ENCODE results near the gene ADH4.
"Not testable (repeated sequence)": the region's sequence is repeated elsewhere in the genome, so short reads cannot be mapped to it uniquely, and the experiment has no call there.

ADH4 gene

GRCh38 chr4:99102634-99103033, 41.5 kb downstream of the ADH4 start:
- H3K36me3 Mint-ChIP-seq = no peaks in the 10 kb centered on the region
- no peaks in the 10 kb centered on the region for H3K9me3 Mint-ChIP-seq
- no peak overlapping the region for H3K27ac Mint-ChIP-seq
- no peaks in the 10 kb centered on the region for H3K4me1 Mint-ChIP-seq
- H3K27me3 Mint-ChIP-seq = no peaks in the 10 kb centered on the region
- H3K4me3 Mint-ChIP-seq = no peak overlapping the region

GRCh38 chr4:99100876-99101275, 43.2 kb downstream of the ADH4 start:
- Mint-ChIP-seq H3K9me3 (no peaks in the 10 kb centered on the region), H3K4me3 (no peak overlapping the region), H3K4me1 (no peaks in the 10 kb centered on the region), H3K27me3 (peaks cover 1% of the 10 kb centered on the region), H3K36me3 (peaks cover 4% of the 10 kb centered on the region), H3K27ac (no peak overlapping the region)

- not testable (repeated sequence) for H3K27me3 Mint-ChIP-seq, H3K4me1 Mint-ChIP-seq, H3K4me3 Mint-ChIP-seq, H3K9me3 Mint-ChIP-seq, H3K27ac Mint-ChIP-seq, H3K36me3 Mint-ChIP-seq
Measured at GRCh38 chr4:99099814-99100213, 44.3 kb downstream of the ADH4 start.

- Mint-ChIP-seq H3K4me1 (no peaks in the 10 kb centered on the region), H3K27ac (no peak overlapping the region), H3K27me3 (peaks cover 1% of the 10 kb centered on the region), H3K4me3 (no peak overlapping the region), H3K9me3 (no peaks in the 10 kb centered on the region), H3K36me3 (peaks cover 4% of the 10 kb centered on the region)
Measured at GRCh38 chr4:99099311-99099710, 44.8 kb downstream of the ADH4 start.

GRCh38 chr4:99091841-99092240, 52.3 kb downstream of the ADH4 start:
- not testable (repeated sequence) for H3K4me3 Mint-ChIP-seq, H3K27me3 Mint-ChIP-seq, H3K9me3 Mint-ChIP-seq, H3K27ac Mint-ChIP-seq, H3K36me3 Mint-ChIP-seq
- H3K4me1 Mint-ChIP-seq = peaks cover 36% of the 10 kb centered on the region

- Mint-ChIP-seq H3K27ac (no peak overlapping the region), H3K4me3 (no peak overlapping the region), H3K4me1 (peaks cover 42% of the 10 kb centered on the region)
Measured at GRCh38 chr4:99091216-99091575, 52.9 kb downstream of the ADH4 start.

GRCh38 chr4:99090481-99091215, 53.4 kb downstream of the ADH4 start:
- H3K9me3 Mint-ChIP-seq = no peaks in the 10 kb centered on the region
- peaks cover 7% of the 10 kb centered on the region for H3K36me3 Mint-ChIP-seq
- peak overlapping the region; percentile 66 for H3K27ac Mint-ChIP-seq
- peak overlapping the region; percentile 71 for H3K4me3 Mint-ChIP-seq
- peaks cover 45% of the 10 kb centered on the region for H3K4me1 Mint-ChIP-seq
- H3K27me3 Mint-ChIP-seq = no peaks in the 10 kb centered on the region

More at GRCh38 chr4:99091216-99091575, 52.9 kb downstream of the ADH4 start:
- Mint-ChIP-seq H3K9me3 (no peaks in the 10 kb centered on the region), H3K27me3 (no peaks in the 10 kb centered on the region), H3K36me3 (peaks cover 6% of the 10 kb centered on the region)

GRCh38 chr4:99088481-99089365, 55.4 kb downstream of the ADH4 start, which contains the start of gene ADH5:
Gene ADH5 (minus strand): TSS chr4:99088788. CDS start chr4:99088700, 88 bp downstream.
- no peaks in the 10 kb centered on the region for H3K27me3 Mint-ChIP-seq
- H3K4me3 Mint-ChIP-seq = peak within 1 kb of the TSS; percentile 98
- H3K36me3 Mint-ChIP-seq = peaks cover 9% of the 10 kb centered on the region
- peak within 1 kb of the TSS; percentile 99 for H3K27ac Mint-ChIP-seq
- peaks cover 60% of the 10 kb centered on the region for H3K4me1 Mint-ChIP-seq
- H3K9me3 Mint-ChIP-seq = no peaks in the 10 kb centered on the region

- H3K9me3 Mint-ChIP-seq = no peaks in the 10 kb centered on the region
- H3K27ac Mint-ChIP-seq = peak overlapping the region; percentile 88
- H3K4me1 Mint-ChIP-seq = peaks cover 61% of the 10 kb centered on the region
- H3K4me3 Mint-ChIP-seq = peak overlapping the region; percentile 98
- H3K36me3 Mint-ChIP-seq = peaks cover 9% of the 10 kb centered on the region
- H3K27me3 Mint-ChIP-seq = no peaks in the 10 kb centered on the region
Measured at GRCh38 chr4:99088023-99088449, 56.1 kb downstream of the ADH4 start.

GRCh38 chr4:99084595-99084994, 59.5 kb downstream of the ADH4 start:
- Mint-ChIP-seq H3K9me3 (no peaks in the 10 kb centered on the region), H3K27me3 (no peaks in the 10 kb centered on the region), H3K4me3 (no peak overlapping the region), H3K4me1 (peaks cover 46% of the 10 kb centered on the region), H3K27ac (no peak overlapping the region), H3K36me3 (peaks cover 10% of the 10 kb centered on the region)

- no peak overlapping the region for H3K27ac Mint-ChIP-seq
- H3K9me3 Mint-ChIP-seq = no peaks in the 10 kb centered on the region
- peaks cover 36% of the 10 kb centered on the region for H3K4me1 Mint-ChIP-seq
- no peaks in the 10 kb centered on the region for H3K27me3 Mint-ChIP-seq
- no peak overlapping the region for H3K4me3 Mint-ChIP-seq
- peaks cover 14% of the 10 kb centered on the region for H3K36me3 Mint-ChIP-seq
Measured at GRCh38 chr4:99082192-99082591, 61.9 kb downstream of the ADH4 start.

- not testable (repeated sequence) for H3K27me3 Mint-ChIP-seq, H3K9me3 Mint-ChIP-seq, H3K27ac Mint-ChIP-seq, H3K4me3 Mint-ChIP-seq
- Mint-ChIP-seq H3K36me3 (peaks cover 14% of the 10 kb centered on the region), H3K4me1 (peaks cover 26% of the 10 kb centered on the region)
Measured at GRCh38 chr4:99080869-99081268, 63.2 kb downstream of the ADH4 start.

- peaks cover 16% of the 10 kb centered on the region for H3K4me1 Mint-ChIP-seq
- no peaks in the 10 kb centered on the region for H3K9me3 Mint-ChIP-seq
- no peak overlapping the region for H3K4me3 Mint-ChIP-seq
- H3K36me3 Mint-ChIP-seq = peaks cover 11% of the 10 kb centered on the region
- no peaks in the 10 kb centered on the region for H3K27me3 Mint-ChIP-seq
- peak overlapping the region; percentile 82 for H3K27ac Mint-ChIP-seq
Measured at GRCh38 chr4:99079625-99080295, 64.3 kb downstream of the ADH4 start.

- no peak overlapping the region for H3K27ac Mint-ChIP-seq
- no peaks in the 10 kb centered on the region for H3K9me3 Mint-ChIP-seq
- peaks cover 11% of the 10 kb centered on the region for H3K36me3 Mint-ChIP-seq
Measured at GRCh38 chr4:99078931-99079624, 65.0 kb downstream of the ADH4 start.

GRCh38 chr4:99078336-99078735, 65.8 kb downstream of the ADH4 start:
- Mint-ChIP-seq H3K27ac (no peak overlapping the region), H3K36me3 (peaks cover 13% of the 10 kb centered on the region), H3K9me3 (no peaks in the 10 kb centered on the region), H3K27me3 (no peaks in the 10 kb centered on the region), H3K4me1 (peaks cover 9% of the 10 kb centered on the region), H3K4me3 (no peak overlapping the region)

More at GRCh38 chr4:99078931-99079624, 65.0 kb downstream of the ADH4 start:
- H3K4me3 Mint-ChIP-seq = no peak overlapping the region
- H3K4me1 Mint-ChIP-seq = peaks cover 12% of the 10 kb centered on the region
- no peaks in the 10 kb centered on the region for H3K27me3 Mint-ChIP-seq

All from activated naive CD4-positive, alpha-beta T cell treated with anti-CD3 and anti-CD28 coated beads, Interleukin-2, amount 50 U/mL, for 24 hours (primary cell).